GM19023 (cell line): Measurements from ENCODE around the gene HDGFL2.

ENCODE experiments used
- ATAC-seq: cut with Tn5 transposase; IDR thresholded peaks from one replicate; pipeline ENCODE4 v1.9.1; 2021; ENCODE audit warnings: mild to moderate bottlenecking, moderate library complexity; ENCODE audit not compliant: unreplicated experiment

HDGFL2 gene

DNA sequence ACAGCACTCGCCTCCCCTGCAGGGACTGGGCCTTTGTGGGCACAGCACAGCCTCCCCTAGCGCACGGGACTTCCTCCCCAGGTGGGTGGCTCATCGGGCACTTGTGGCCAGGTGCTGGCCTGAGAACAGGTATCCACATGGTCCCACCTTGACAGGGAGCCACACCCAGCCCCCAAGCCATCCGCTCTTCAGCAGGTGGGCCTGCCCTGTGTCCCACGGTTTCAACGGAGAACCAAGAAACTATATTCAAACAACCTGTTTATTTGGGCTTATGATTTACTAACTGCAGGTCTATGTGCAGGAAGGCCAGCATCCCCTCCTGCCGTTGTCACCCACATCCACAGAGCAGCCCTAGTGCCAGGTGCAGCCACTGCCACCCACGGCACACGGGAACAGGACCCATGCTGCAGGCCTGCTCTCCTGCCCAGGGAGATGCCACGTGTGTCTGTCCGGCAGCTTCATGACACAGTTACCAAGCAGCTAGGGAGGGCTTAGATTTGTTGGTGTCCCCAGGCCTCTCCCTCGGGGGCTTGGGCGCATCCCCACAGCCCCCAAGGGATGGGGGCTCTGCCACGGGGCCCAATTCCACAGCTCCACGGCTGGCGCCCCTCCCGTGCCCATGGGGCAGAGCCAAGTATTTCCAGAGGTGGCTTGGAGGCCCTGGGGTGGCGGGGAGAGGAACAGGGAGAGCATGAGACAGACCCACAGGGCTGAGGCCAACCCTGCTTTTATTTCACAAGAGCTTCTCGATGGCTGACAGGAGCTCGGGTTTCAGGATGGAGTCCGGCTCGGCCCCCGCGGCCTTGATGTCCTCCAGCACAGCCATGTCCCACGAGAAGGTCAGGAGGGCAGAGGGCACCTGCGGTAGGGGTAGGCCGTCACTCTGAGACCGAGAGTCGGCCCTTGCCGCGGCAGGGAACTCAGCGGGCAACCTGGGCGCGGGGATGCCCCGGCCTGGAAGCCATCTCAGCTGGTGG is 27.0 kb upstream of the HDGFL2 start:
- no peak for ATAC-seq

- ATAC-seq = no peak
These were observed 26.0 kb upstream of the HDGFL2 start for GRCh38 chr19:4445963-4446703.

DNA sequence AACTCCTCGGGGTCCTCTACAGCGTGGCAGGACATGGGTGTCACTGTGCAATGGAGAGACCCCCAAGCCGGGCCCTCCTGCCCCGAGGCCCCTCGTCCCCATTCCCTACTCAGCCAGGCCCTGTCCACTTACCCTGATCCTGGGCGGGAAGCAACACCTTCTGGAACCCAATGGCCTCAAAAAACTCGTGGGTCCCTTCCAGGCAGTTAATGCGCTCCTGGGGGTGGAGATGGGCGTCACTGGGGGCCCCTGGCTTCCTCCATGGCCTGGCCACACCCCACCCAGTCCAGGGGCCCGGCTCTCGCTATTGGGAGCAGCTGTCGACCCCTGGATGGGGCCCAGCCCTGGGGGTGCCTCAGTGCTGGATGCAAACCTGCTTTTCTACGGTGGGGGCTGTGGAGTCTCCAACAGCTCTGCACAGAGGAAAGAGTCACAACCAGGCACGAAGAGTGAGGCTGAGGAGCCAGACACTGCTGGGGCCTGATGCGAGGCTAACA is 25.3 kb upstream of the HDGFL2 start:
- no peak for ATAC-seq

- no peak for ATAC-seq
These were observed 24.6 kb upstream of the HDGFL2 start for GRCh38 chr19:4447327-4448146.

GRCh38 chr19:4448147-4448985 is 23.7 kb upstream of the HDGFL2 start:
- no peak for ATAC-seq

- ATAC-seq = no peak
These were observed 23.0 kb upstream of the HDGFL2 start for GRCh38 chr19:4449022-4449638.

DNA sequence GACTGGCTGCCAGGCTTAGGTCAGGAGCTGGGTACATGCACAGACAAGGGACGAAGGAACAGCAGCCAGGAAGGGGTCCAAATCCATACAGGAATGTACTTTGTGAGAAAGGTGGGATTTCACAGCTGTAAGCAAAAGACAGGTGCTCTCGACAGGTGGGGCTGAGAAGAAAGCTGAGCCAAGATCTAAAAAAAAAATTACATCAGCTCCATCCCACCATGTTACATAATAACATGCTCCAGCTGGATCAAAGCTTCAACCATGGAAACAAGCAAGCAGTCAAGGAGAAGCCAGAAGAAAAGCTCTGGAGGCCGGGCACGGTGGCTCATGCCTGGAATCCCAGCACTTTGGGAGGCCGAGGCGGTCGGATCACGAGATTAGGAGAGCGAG is 22.5 kb upstream of the HDGFL2 start:
- ATAC-seq = no peak

- no peak for ATAC-seq
These were observed 19.7 kb upstream of the HDGFL2 start for GRCh38 chr19:4452230-4452990.

GRCh38 chr19:4453232-4454179 is 18.6 kb upstream of the HDGFL2 start:
- ATAC-seq = no peak

GRCh38 chr19:4454747-4455718 is 17.1 kb upstream of the HDGFL2 start:
- ATAC-seq = no peak

GRCh38 chr19:4455719-4456475 is 16.2 kb upstream of the HDGFL2 start:
- no peak for ATAC-seq

- ATAC-seq = no peak
These were observed 15.6 kb upstream of the HDGFL2 start for GRCh38 chr19:4456476-4456842.

GRCh38 chr19:4456843-4457653 is 15.0 kb upstream of the HDGFL2 start:
- peak; percentile 30 for ATAC-seq

GRCh38 chr19:4457654-4458395 is 14.3 kb upstream of the HDGFL2 start, which contains the start of gene UBXN6:
TSS of gene UBXN6 (minus strand) at chr19:4457794. CDS start at chr19:4457697, 97 bp downstream.
- peak; percentile 90 for ATAC-seq
